ENCODE measurements around the gene UFSP1. TPM values are rescaled to one million over a fixed set of nuclear protein-coding genes. Genes with fewer than 3 reads are reported as not detected.

The UFSP1 gene
- polyA plus RNA-seq, 1 donor from 2014 or later: 2.5 TPM

Other genes with a start within 250 kb of the UFSP1 start
- gene TFR2, start 248.2 kb downstream of the UFSP1 start, polyA plus RNA-seq: 0.44 TPM
- not detected for gene ACTL6B, start 233.3 kb downstream of the UFSP1 start, polyA plus RNA-seq
- 62.7 TPM for gene GNB2, start 216.0 kb downstream of the UFSP1 start, polyA plus RNA-seq
- 2.6 TPM for gene GIGYF1, start 195.5 kb downstream of the UFSP1 start, polyA plus RNA-seq
- gene POP7, start 183.6 kb downstream of the UFSP1 start, polyA plus RNA-seq: 48.6 TPM
- not detected for gene EPO, start 169.2 kb downstream of the UFSP1 start, polyA plus RNA-seq
- not detected for gene ZAN, start 156.1 kb downstream of the UFSP1 start, polyA plus RNA-seq
- gene EPHB4, start 62.2 kb downstream of the UFSP1 start, polyA plus RNA-seq: not detected
- gene SLC12A9, start 37.0 kb downstream of the UFSP1 start, polyA plus RNA-seq: 11.4 TPM
- gene TRIP6, start 22.3 kb downstream of the UFSP1 start, polyA plus RNA-seq: 4.6 TPM
- gene SRRT, start 14.6 kb downstream of the UFSP1 start, polyA plus RNA-seq: 79.7 TPM
- gene ACHE, start 6.2 kb upstream of the UFSP1 start, polyA plus RNA-seq: not detected
- gene MUC3A, start 59.8 kb upstream of the UFSP1 start, polyA plus RNA-seq: not detected
- gene MUC12, start 79.8 kb upstream of the UFSP1 start, polyA plus RNA-seq: not detected
- gene MUC17, start 130.4 kb upstream of the UFSP1 start, polyA plus RNA-seq: not detected
- gene TRIM56, start 195.8 kb upstream of the UFSP1 start, polyA plus RNA-seq: 15.0 TPM
- gene SERPINE1, start 237.4 kb upstream of the UFSP1 start, polyA plus RNA-seq: not detected